Left renal cortex interstitium (tissue), 4 donors: ENCODE data around the gene PHACTR3. TPM values are rescaled to one million over a fixed set of nuclear protein-coding genes. Genes with fewer than 3 reads are reported as not detected.

Experiments used
- DNase-seq, 4 donors: peaks; one replicate each; pipeline ENCODE4 v3.0.0-alpha.2; 2013; ENCODE audit warnings: low read depth in 4 of 4, low spot score in 2 of 4, missing footprints in 1 of 4
- polyA plus RNA-seq, 4 donors: library from polyadenylated mRNA; unstranded; fragments of 120-200 nt; gene quantifications; one replicate each; pipeline ENCODE4 v1.2.1, GENCODE V29; 2013; ENCODE audit not compliant: insufficient read length in 4 of 4

Gene PHACTR3
- polyA plus RNA-seq, 4 donors: 10.5 to 13.7 (median 12.2) TPM

GRCh38 chr20:59743767-59744485 lies 139.6 kb downstream of the PHACTR3 start:
- DNase-seq: no peak

DNA sequence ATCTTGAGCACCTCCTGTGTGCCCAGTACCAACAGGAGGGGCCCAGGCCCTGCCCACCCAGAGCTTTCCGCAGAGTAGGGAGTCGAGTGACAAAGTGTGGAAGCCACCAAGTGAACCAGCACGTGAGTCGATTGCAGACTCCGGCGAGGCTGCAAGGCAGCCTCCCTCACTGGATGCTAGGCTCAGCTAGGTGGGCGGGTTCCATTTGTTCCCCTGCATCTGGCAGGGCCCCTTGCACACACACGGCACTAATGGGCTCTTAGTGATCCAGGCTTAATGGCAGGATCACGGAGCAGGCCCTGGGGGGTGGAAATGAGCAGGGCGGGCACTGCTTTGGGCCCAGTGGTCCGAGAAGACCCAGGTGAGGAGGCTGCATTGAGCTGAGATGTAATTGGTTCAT lies 140.4 kb downstream of the PHACTR3 start:
- no peak for DNase-seq

DNA sequence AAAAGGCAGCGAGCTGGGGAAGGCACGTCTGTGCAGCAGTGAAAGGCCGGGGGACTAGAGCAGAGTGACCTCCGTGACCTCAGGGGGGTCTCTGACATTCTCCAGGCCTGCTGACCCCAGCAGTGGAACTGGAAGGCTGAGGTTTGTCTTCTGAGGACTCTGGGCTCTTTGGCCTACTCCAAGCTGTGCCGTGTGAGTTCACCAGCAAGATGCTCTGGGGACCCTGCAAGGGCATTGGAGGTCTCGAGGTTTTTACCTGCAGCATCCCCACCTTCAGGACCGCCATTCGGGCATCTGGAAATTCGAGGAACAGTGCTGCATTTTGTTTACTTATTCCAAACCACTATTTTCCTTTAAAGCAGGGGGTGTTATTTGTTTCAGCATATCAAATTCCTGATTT lies 140.9 kb downstream of the PHACTR3 start:
- no peak for DNase-seq

GRCh38 chr20:59745716-59746115 lies 141.4 kb downstream of the PHACTR3 start:
- DNase-seq: no peak

DNA sequence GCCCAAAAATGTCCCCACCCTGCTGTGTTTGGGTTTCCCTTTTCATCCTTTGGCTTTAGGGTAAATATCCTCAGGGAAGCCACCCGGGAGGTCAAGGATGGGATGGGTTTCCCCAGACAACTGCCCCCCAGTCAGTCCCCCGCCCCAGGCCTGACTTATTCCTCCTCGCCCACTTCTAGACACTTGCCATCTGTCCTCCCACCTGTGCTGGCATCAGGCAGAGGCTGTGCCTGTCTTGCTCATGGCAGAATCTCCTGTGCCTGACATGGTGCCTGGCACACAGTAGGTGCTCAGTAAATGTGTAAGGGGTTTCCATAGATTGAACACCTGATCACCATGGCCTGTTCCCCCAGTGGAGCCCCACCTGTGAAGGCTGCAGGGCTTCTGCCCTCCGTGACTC lies 141.8 kb downstream of the PHACTR3 start:
- DNase-seq: no peak

DNA sequence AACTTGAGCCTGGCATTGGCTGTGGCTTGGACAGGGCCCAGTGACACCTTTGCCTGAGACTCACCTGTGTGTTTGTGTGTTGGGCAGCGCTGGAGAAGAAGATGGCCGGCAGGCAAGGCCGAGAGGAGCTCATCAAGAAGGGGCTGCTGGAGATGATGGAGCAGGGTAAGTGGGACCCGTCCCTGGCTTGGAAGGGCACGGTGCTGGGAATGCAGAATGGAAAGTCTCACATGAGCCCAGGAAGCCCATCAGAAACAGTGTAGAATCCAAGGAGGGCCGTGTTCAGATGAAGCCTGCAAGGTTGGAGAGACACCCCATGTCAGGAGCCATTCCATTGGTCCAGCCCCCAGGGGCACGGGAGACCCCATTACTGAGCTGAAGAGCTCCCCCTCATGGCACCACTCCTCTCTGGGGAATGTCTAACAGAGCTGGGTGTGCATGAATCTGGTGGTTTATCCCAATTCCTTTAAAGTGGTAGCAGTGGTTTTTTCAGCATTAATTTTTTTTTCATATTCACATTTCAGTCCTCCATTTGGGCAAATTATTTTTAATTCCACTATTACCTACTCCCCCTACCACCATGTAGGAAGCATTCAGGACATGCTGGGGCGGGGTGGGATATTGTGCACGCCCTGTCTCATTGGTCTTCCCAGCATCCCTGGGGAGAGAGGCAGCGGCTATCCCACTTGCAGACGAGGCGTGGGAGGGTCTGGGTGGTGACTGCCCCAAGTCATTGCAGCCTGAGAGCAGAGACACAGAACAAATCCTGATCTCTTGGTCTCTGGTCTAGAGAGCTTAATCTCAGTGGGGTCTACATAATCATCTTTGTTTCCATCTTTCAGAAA lies 143.6 kb downstream of the PHACTR3 start:
- no peak for DNase-seq

- no peak for DNase-seq
Measured at GRCh38 chr20:59748619-59749191, 144.4 kb downstream of the PHACTR3 start.

DNA sequence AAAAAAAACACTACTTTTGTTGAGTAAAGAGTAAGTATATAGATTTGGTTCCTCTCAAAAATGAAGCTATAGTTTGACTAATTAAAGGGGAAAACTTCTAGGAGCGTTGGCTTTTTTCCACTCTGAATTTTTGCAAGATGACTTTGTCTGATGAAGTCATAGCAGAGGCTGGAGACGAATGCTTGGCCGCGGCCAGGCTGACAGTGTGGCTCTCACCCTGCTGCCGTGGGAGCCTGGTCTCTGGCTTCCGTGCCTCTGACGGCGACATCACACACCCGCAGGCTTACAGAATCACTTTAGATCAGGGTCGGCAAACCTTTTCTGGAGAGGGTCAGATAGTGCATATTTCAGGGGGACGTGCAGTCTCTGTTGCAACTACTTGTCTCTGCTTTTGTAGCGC lies 145.0 kb downstream of the PHACTR3 start:
- no peak for DNase-seq

DNA sequence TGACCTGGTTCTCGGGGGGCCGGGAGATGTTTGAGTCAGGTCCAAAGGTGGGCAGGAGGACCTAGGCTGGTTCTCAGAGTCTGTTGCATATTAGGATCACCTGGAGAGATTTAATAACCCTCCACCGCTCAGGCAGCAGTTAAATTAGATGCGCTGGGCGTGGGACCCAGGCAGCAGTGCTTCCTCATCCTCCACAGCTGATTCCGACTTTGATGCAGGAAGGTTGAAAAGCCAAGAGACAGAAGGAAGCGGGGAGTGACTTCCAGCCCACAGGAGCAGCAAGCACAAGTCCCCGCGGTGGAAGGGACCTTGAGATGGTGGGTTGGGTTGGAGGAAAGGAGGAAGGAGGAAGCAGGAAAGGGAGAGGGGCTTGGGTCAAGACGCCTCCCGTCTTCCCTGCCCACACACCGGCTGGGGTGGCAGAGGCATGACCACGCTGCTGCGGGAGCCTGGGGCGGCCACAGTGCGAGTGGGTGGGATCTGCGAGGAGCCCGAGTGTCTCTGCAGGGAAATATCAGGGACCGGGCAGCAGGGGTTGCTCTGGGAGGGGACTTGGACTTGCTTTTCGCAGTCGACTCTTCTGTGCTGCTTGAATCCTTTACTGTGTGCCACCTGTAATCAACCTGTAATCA lies 146.0 kb downstream of the PHACTR3 start:
- DNase-seq: no peak

- DNase-seq: peak; percentile 21 to 49 (median 32)
Measured at GRCh38 chr20:59751075-59751711, 146.9 kb downstream of the PHACTR3 start.

DNA sequence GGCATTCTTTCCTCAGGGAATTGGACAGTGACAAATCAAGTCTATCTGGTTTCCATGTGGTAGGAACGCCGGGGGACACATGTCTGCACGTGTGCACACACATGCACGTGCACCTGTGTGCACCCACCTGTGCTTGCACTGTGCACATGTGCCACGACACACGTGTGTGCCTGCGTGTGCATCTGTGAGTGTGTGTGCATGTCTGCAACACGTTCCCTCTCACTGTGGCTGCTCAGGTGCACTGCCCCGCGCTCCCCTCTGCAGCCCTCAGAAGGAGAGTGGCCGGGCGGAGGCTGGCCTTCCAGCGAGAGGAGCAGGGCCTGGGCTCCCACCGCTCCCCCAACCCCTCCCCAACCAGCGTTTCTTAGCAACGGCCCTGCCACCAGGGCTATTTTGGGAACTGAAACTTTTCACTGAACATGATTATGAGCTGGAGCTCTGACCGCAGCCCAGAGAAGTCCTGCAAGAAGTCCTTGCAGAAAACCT lies 147.8 kb downstream of the PHACTR3 start:
- DNase-seq: peak in 1 of 4 donors; percentile 12

GRCh38 chr20:59752704-59753460 lies 148.5 kb downstream of the PHACTR3 start:
- no peak for DNase-seq

DNA sequence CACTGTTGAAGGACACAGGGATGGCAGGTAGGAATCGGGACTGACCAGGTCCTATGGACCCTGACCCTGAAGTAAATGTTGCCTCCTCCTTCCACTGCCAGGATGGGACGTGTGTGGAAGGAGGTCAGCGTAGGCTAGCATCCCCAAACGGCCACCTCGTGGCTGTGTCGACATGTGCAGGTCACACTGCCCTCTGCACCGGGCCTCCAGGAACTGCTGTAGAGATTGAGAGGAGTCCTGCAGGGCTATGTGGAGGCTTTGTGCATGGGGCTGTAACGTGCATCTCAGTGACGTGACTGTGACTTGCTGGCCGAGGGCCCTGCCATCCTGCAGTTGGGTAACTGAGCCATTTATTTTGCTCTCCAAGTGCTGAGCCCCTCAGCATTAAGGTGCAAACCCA lies 149.5 kb downstream of the PHACTR3 start:
- no peak for DNase-seq

GRCh38 chr20:59754551-59754950 lies 150.2 kb downstream of the PHACTR3 start:
- DNase-seq: no peak

GRCh38 chr20:59756241-59756640 lies 151.9 kb downstream of the PHACTR3 start:
- no peak for DNase-seq

DNA sequence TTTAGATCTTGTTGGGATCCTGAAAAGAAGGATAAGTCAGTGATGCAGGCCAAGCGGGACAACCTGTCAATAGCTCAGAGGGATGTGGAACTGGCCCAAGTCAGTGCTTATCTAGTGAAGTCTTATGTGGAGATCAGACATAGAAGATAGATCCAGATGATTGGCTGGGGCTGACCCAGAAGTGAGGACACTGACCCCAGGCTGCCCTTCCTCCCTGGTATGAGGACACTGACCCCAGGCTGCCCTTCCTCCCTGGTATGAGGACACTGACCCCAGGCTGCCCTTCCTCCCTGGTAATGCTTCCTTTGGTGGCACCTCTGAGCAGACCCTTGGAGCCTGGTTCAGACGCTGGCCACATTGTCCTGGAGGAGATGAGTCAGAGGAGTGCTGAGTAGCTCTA lies 159.7 kb downstream of the PHACTR3 start:
- no peak for DNase-seq

- DNase-seq: no peak
Measured at GRCh38 chr20:59765599-59766177, 161.3 kb downstream of the PHACTR3 start.

- no peak for DNase-seq
Measured at GRCh38 chr20:59767656-59768055, 163.3 kb downstream of the PHACTR3 start.

GRCh38 chr20:59770270-59770669 lies 165.9 kb downstream of the PHACTR3 start:
- DNase-seq: no peak
